ENCODE data around the gene KIF6.

DNA sequence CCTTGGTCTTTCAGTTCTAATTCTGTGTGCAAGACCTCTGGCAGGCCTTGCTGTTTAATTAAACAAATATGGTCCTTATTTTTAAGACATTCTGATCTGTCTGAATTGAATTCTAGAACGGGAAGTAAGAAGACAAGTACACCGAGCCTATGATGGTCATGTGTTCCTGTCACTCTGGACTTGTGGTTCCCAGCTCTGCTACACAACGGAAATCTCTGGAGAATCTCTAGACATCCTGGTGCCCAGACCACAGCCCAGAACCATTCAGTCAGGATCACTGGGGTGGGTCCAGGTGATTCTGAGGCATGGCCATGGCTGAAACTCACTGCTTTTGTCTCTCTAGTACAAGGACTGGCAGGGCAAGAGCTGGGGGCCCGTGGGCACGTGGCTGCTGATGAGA lies 386.8 kb downstream of the KIF6 start:
- no peak for TF ChIP-seq POLR2A (IDR thresholded peaks at IDR 0.05)
- TF ChIP-seq, protein P1, sequence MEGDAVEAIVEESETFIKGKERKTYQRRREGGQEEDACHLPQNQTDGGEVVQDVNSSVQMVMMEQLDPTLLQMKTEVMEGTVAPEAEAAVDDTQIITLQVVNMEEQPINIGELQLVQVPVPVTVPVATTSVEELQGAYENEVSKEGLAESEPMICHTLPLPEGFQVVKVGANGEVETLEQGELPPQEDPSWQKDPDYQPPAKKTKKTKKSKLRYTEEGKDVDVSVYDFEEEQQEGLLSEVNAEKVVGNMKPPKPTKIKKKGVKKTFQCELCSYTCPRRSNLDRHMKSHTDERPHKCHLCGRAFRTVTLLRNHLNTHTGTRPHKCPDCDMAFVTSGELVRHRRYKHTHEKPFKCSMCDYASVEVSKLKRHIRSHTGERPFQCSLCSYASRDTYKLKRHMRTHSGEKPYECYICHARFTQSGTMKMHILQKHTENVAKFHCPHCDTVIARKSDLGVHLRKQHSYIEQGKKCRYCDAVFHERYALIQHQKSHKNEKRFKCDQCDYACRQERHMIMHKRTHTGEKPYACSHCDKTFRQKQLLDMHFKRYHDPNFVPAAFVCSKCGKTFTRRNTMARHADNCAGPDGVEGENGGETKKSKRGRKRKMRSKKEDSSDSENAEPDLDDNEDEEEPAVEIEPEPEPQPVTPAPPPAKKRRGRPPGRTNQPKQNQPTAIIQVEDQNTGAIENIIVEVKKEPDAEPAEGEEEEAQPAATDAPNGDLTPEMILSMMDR (IDR thresholded peaks at IDR 0.05 in 4 of 5, conservative IDR thresholded peaks at IDR 0.05 in 1 of 5): no peak

Data from gastrocnemius medialis (tissue), 4 donors.